Gastroesophageal sphincter (tissue), 4 donors: ENCODE measurements around the gene SMIM33. TPM values are rescaled to one million over a fixed set of nuclear protein-coding genes. Genes with fewer than 3 reads are reported as not detected.

Source experiments
- ATAC-seq: fragments of 150-250 bp; one replicate; pipeline ENCODE4 v1.9.1; 2016; ENCODE audit warnings: mild to moderate bottlenecking, moderate library complexity
- H3K27ac ChIP-seq, 4 donors: fragments of 200-600 bp; sonication (generic) in 3 of 4; 1 replicate in 3 of 4; 2 replicates in 1 of 4; pipeline ENCODE4 v1.5.1; 2016 to 2019
- H3K27me3 ChIP-seq: fragments of 200-600 bp; sonication (generic); one replicate; pipeline ENCODE4 v1.5.1; 2019
- H3K36me3 ChIP-seq, 2 donors: fragments of 200-600 bp; sonication (generic); one replicate each; pipeline ENCODE4 v1.5.1; 2019; ENCODE audit warnings: control low read depth in 1 of 2
- H3K4me1 ChIP-seq, 3 donors: fragments of 200-600 bp; sonication (generic); 1 replicate in 2 of 3; 2 replicates in 1 of 3; pipeline ENCODE4 v1.5.1; 2016 to 2019; ENCODE audit warnings: control low read depth in 2 of 3
- H3K4me3 ChIP-seq, 2 donors: fragments of 200-600 bp; sonication (generic); one replicate each; pipeline ENCODE4 v1.5.1; 2019; ENCODE audit warnings: mild to moderate bottlenecking in 1 of 2, moderate library complexity in 1 of 2
- H3K9me3 ChIP-seq, 3 donors: fragments of 200-600 bp; sonication (generic); one replicate each; pipeline ENCODE4 v1.5.1; 2017 to 2019; ENCODE audit warnings: control low read depth in 2 of 3
- CTCF ChIP-seq, 4 experiments: fragments of 200-600 bp in 2 of 4; fragments of 450-650 bp in 2 of 4; sonication (generic) in 1 of 4; IDR thresholded peaks; one replicate each; pipeline ENCODE4 v1.5.1; 2017 to 2019; ENCODE audit warnings: antibody characterized with exemption in 4 of 4, mild to moderate bottlenecking in 2 of 4, moderate library complexity in 2 of 4
- EP300 ChIP-seq: sonication (generic); formaldehyde crosslinking; IDR thresholded peaks from one replicate; pipeline ENCODE4 v1.6.1; 2017; ENCODE audit warnings: antibody characterized with exemption, mild to moderate bottlenecking
- POLR2A ChIP-seq, 2 donors: fragments of 450-650 bp; IDR thresholded peaks; one replicate each; pipeline ENCODE4 v1.6.1; 2017; ENCODE audit warnings: antibody characterized with exemption in 2 of 2, mild to moderate bottlenecking in 2 of 2, moderate library complexity in 1 of 2
- POLR2AphosphoS5 ChIP-seq: sonication (generic); formaldehyde crosslinking; IDR thresholded peaks from one replicate; pipeline ENCODE4 v1.6.1; 2017; ENCODE audit warnings: antibody characterized with exemption
- WGBS, 2 donors: methylation state at CpG; one replicate each; pipeline ENCODE4 v1.1.5; 2018; ENCODE audit warnings: low coverage in 1 of 2; 5-methylcytosine and 5-hydroxymethylcytosine counted together
- total RNA-seq, 4 donors: library from RNA; depleted of rRNA; stranded (reverse); fragments of >200 nt; gene quantifications; one replicate each; pipeline ENCODE4 v1.1.0, GENCODE V29; 2016

The SMIM33 gene
- total RNA-seq, 4 donors from 2014 or later = not detected

GRCh38 chr5:139472386-139473030 lies 1.7 kb downstream of the SMIM33 start:
- H3K27ac ChIP-seq = peak overlapping the region in 2 of 4 donors; percentile 43 to 47
- no peaks in the 10 kb centered on the region for H3K9me3 ChIP-seq
- H3K4me3 ChIP-seq = no peak overlapping the region
- peaks cover 0 to 26% (median 12%) of the 10 kb centered on the region in 3 donors for H3K4me1 ChIP-seq
- peaks cover 0 to 27% of the 10 kb centered on the region in 2 donors for H3K36me3 ChIP-seq
- ATAC-seq = no peak
- no peaks in the 10 kb centered on the region for H3K27me3 ChIP-seq
- TF ChIP-seq POLR2AphosphoS5 (no peak), POLR2A (IDR thresholded peaks at IDR 0.05) (no peak), CTCF (IDR thresholded peaks at IDR 0.05) (no peak), EP300 (no peak)
- 80 to 88% methylated on average over 1 to 6 of the region's 15 CpGs for WGBS, 2 donors

- Histone ChIP-seq H3K4me1 (peaks cover 0 to 26% (median 12%) of the 10 kb centered on the region in 3 donors), H3K36me3 (peaks cover 0 to 33% of the 10 kb centered on the region in 2 donors), H3K9me3 (no peaks in the 10 kb centered on the region), H3K27me3 (no peaks in the 10 kb centered on the region), H3K4me3 (no peak overlapping the region), H3K27ac (peak overlapping the region in 3 of 4 donors; percentile 43 to 60 (median 47))
- WGBS, 2 donors = 75 to 89% methylated on average over 4 to 5 of the region's 8 CpGs
- no peak for TF ChIP-seq CTCF (IDR thresholded peaks at IDR 0.05)
- no peak for TF ChIP-seq POLR2AphosphoS5
- no peak for ATAC-seq
Measured at GRCh38 chr5:139473105-139473504, 2.3 kb downstream of the SMIM33 start.

GRCh38 chr5:139473565-139473964 lies 2.8 kb downstream of the SMIM33 start:
- no peak overlapping the region for H3K4me3 ChIP-seq
- TF ChIP-seq POLR2AphosphoS5 = no peak
- no peak for TF ChIP-seq EP300
- no peak for TF ChIP-seq CTCF (IDR thresholded peaks at IDR 0.05)
- no peak for TF ChIP-seq POLR2A (IDR thresholded peaks at IDR 0.05)
- peaks cover 0 to 38% of the 10 kb centered on the region in 2 donors for H3K36me3 ChIP-seq
- peaks cover 0 to 27% (median 12%) of the 10 kb centered on the region in 3 donors for H3K4me1 ChIP-seq
- H3K27me3 ChIP-seq = no peaks in the 10 kb centered on the region
- WGBS, 2 donors = 86% methylated on average over 1 of the region's 2 CpGs; no CpG with 5 or more reads in 1 of the 2 donors
- H3K9me3 ChIP-seq = no peaks in the 10 kb centered on the region
- ATAC-seq = peak; percentile 33
- H3K27ac ChIP-seq = peak overlapping the region in 3 of 4 donors; percentile 43 to 71 (median 47)

- 45 to 66% methylated on average over 9 of the region's 13 CpGs for WGBS, 2 donors
- Histone ChIP-seq H3K36me3 (peaks cover 0 to 52% of the 10 kb centered on the region in 2 donors), H3K27ac (peak overlapping the region in 3 of 4 donors; percentile 0 to 31 (median 1)), H3K27me3 (no peaks in the 10 kb centered on the region), H3K4me3 (no peak overlapping the region), H3K4me1 (peaks cover 0 to 41% (median 12%) of the 10 kb centered on the region in 3 donors), H3K9me3 (no peaks in the 10 kb centered on the region)
- TF ChIP-seq CTCF (IDR thresholded peaks at IDR 0.05) (no peak), POLR2AphosphoS5 (no peak), EP300 (no peak), POLR2A (IDR thresholded peaks at IDR 0.05) (no peak)
- peak; percentile 54 for ATAC-seq
Measured at GRCh38 chr5:139474890-139475791, 4.3 kb downstream of the SMIM33 start.
